RKO (cell line): ENCODE results near the gene UPP2.

Source experiments
- DNase-seq: peaks from one replicate; pipeline ENCODE4 v3.0.0-alpha.2; 2016; ENCODE audit warnings: low spot score

Gene UPP2

DNA sequence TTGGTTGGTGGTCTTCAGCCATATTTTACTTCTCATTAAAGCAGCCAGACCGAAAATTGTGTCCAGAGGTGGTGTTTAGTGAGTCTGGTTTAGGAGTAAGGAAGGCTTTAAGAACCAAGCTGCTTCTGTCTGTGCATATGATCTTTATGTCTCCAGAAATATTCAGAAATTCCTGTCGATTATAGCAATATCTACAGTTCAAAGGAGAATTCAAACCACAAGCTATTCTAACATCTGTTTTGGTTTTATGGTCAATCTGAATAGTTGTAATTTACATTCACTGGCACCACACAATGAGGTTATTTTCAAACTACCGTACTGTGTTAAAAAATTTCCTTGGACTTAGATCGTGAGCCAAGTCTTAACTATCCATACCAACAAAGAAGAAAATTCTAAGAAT lies 11.3 kb downstream of the UPP2 start:
- no peak for DNase-seq

DNA sequence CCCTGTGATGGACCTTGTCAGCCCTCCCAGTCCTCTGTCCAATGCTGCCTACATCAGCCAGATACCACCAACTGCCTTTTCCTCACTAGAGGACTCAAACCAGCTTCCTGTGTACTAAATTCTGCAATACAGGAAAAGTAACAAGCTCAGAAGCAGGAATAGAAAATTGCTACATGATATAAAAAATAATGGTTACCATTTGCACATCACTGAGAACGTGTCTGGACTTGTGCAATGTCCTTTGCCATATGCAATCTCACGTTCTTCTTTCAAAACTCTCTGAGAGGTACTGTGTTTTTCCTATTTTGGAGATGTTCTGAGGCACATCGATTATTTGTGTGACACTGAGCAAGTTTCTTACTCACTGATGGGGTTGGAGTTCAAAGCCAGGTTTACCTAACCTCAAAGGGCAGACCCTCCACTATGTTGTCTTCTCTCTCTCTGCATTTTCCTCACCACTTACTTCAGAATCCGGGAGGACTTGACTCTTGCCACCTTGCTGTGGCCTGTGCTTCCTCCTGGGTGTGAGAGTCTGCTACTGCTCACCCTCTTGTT lies 12.1 kb downstream of the UPP2 start:
- DNase-seq: no peak

DNA sequence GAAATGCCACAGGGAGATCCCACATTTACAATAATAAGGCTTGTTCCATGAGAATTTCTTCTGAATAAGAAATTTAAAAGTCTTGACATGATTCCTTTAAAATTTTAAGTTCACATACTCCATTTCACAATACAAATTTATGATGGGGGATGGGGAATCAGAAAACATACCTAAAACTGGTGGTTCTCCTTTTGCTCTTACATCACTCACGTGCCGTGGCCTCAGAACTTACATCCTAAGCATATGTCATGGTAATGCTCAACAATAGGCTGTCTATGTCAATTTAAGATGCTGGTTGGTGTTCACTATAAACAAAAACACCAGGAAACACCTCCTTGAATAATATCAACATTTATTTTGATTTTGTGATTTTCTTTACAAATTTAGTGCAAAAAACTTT lies 12.8 kb downstream of the UPP2 start:
- DNase-seq: no peak

DNA sequence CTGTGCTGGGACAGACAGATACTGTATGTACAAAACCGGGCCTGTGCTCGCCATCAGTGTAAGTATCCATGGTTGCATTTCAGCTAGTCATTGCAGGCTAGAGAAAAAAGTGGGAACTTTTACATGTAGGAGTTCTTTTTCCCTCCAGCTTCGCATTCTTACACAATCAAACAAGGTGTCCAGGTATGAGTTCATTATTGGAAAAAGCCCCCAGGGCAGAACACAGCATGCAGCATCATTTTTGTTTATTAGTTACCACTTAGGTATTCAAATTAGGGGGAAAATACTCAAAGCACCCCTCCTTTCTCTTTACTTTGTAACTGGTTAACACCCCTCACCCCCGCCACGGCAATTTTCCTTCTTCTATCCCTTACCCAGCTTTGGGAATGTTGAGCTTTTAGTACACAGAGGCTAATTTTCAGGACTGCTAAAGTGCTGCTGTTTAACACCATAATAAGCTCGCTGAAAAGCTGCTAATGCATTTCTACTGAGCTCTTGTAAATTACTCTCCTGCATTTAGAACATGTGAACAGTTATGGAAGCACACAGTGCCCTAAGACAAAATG lies 13.6 kb downstream of the UPP2 start:
- DNase-seq: no peak

DNA sequence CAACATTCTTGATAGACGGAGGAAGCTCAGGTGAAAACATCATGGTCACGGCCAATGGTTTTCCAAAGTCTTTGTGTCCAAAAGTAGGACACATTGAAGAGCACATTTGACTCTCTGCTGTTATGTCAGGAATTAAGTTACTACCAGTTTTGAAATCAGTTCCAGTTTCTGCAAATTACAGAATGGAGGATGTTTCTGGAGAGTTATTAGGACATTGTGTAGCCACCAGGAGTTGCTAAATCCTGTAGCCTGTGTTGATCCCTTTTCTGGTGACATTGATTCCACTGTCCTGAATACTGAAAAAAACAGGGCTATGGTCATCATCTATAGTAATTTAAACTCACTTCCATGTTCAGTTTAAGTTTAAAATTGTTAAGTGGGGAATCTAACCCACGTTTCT lies 15.3 kb downstream of the UPP2 start:
- DNase-seq: no peak

DNA sequence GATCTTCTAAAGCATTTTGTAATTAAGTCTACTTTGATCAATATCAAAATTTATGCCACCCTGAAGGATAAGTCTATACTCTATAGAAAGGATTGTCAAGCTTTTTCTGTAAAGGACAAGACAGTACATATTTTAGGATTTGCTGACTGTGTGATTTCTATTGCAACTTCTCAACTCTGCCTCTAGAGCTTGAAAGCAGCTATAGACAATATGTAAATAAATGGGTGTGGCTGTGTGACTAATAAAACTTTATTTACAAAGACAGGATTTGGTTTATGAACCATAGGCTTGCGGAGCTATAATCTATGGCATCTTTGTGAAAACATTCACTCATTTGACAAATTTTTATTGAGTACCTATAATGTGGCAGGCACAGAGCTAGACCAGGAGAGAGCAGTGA lies 18.4 kb downstream of the UPP2 start:
- DNase-seq: no peak

DNA sequence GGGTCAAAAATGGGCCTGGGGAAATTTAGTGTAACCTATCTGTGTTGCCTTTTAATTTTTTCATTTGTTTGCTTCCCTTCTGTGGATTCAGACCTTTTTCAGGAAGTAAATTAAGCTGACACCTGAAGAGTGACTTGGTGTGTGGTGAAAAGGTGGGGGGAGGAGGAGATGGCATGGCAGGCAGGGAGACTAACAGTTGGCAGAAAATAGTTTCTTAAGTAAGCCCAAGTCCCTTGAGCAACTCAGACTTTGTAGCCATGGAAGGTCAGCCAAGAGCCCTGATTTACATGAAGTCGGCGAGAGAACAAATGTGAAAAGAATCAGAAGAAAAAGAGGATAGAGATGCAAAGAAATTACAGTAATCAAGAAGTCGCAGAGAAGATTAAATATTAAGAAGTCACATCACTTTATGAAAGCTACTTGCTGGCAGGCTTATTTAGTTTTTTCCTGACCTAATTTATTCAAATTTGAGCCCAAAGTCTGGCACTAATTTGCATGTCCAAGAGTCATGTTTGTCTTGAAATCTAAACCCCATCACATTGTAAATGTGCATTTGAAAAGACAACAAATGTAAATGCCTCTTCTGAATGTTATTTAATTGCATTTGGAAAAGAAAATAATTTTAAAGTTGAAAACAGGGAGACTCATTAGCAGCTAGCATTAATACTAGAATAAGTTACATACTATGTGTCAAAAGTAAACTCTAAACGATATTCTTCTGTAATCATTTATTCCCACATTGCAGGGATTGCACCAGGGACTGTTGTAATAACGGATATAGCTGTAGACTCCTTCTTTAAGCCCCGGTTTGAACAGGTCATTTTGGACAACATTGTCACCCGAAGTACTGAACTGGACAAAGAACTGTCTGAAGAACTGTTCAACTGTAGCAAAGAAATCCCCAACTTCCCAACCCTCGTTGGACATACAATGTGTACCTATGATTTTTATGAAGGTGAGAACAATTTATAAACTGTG lies 19.3 kb downstream of the UPP2 start:
- DNase-seq: no peak

DNA sequence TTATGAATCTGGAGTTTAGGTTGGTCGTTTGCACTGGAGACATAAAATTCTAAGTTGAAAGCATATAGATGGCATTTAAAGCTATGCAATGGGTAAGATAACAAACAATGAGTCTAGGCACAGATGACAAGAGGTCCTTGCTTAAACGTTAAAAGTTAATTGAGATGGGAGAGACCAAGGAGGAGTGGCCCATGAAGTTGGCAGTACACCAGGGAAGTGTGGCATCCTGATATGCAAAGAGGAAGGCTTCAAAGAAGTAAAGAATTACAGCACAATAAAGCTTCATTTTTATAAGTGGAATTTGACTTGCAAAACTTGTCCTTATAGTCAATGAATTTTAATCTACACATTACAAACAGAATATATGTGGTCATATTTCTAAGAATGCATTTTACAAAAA lies 23.2 kb downstream of the UPP2 start:
- no peak for DNase-seq

DNA sequence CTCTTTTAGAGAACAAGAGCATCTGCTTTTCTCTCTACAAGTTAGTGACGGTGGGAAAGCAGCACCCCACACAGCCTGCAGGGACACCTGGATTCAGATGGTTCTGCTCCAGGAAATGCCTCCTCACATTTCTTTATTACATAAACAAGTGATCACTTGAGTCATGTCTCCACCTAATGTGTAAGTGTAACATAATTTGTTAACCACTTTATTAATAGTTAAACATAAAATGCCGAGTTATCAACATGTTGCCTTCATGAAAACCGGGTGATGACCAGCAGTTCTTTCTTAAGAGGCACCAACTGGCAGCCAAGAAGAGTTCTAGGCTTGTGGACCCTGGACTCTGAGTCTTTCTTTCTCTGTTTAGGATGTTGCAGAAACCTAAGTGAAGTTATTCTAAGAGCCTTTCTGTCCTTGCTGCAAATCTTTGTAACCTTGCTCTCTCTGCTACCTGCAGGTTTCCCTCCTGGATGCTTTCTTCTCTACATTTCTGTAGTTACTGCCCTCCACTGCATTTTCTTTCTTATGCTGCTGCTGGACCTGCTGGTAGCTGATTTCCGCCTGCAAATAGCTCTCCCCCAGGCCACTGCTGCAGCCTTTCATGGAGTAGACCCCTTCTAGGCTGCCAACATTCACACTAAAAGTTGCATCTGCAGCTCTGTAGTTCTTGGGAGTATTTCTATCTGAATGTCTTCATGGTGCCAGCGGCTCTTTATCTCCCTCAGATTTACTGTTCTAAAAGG lies 24.3 kb downstream of the UPP2 start:
- no peak for DNase-seq

DNA sequence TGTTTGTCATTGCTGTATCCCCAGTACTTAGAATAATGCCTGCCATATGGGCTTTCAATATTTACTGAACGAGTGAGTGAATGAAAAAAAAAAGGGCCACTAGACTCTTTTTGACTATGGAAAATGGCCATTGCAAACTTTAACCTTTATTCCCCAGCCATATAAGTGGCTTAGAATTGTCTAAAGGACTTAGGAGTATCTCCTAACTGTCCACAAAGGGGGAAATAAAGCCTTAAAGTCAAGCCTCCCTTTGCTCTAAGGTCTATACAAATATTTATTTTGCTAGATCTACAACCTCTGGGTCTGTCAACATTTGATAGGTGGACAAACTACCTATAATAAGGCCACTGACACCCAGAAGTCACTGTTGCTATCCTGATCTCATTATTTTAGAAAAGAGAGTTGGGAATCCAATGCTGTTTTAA lies 25.7 kb downstream of the UPP2 start:
- no peak for DNase-seq

DNA sequence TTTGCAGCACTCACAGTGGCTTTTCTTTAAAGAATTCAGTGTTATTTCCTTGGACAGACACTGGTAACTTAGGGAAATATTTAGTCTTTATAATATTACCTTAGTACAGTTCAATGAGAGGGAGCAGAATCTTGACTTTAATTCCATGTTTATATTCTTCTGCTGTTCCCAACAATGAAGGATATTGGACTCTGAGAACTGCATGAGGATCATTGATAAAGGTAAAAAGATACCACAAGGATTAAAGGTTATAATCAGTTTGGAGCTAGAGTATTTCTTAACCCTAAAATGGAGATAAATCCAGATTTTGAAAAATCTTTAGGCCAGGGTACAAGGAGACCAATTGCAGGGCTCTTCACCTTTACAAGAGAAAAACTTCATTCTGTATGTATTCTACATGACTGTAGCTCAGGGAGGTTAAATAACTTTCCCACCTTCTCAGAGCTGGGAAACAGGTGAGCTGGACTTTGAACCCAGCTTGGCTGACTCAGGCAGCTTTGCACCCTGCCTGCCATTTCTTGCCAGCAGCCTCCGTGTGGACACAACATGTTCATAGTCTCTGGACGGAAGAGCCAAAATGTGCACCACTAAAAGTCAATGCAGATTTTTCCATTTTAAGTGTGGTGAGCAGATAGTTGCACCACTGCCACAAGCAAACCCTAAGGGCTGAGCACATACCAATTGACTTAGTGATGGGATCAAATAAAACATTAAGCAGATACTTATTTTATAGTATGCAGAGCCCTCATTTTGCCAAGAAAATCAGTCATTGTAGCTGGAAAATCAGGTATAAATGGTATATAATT lies 26.7 kb downstream of the UPP2 start:
- no peak for DNase-seq

DNA sequence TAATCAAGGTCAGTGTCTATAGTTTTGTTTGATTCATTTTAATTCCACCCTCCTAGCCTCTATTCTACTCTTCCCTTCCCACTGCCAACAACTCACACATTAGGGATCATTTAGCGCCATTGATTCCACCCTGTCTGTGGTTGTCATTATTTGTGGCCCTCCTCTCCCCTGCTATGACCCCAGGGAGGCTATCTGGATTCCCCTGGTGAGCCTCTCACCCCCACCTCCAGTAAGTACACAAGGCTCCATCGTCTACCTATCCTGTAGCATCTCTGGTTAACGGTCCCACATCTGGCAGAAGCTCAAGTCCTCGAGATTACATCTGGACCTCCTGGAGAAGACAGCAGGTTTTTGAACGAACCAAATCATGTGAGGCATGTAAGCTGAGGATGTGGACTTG lies 27.4 kb downstream of the UPP2 start:
- no peak for DNase-seq

DNA sequence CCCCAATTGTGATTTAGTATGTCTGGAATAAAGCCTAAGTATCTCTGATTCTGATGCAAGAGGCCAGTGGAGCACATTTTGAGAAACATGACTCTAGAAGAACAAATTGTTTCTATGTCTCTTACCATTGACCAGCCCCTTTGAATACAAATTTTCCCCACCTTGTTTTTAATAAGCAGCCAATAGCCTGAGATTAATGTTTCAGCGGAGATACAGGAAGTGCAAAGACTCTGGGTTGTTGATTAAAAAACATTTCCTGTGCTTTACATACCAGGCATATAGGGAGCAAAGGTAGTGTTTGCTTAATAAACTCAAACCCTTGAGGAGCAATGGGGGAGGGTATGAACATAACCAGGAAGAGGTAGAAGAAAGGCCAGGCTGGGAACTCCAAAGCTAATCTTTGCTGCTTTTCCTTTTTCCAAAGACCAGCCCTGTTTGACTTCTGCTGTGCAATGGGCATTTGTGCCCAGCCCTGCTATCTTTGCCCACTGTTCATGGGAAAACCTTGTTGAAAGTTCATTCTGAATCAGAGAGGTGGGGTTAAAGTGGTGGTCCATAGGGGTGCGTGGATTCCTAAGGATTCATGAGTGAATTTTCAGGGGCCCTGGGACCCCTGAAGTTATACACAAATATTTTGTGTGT lies 29.3 kb downstream of the UPP2 start:
- no peak for DNase-seq

DNA sequence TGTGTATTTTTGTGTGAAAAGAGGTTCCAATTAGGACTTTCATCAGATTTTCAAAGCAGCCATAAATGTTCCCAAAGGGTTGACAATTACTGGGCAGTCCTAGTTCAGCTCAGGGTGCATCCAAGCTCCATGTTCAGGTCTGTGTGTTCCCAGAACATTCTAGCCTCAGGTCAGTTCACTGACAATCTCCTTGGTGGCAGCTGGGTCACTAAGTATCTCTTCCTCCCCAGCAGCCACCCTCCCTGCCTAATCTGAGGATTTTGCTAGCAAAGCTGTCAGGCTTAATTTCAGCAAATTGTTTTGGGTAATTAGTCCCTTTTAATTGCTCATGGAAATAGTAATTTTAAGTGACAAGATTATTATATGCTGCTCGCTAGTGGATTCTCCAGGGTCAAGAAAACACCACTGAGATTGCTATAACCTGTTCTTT lies 29.8 kb downstream of the UPP2 start:
- DNase-seq: no peak

DNA sequence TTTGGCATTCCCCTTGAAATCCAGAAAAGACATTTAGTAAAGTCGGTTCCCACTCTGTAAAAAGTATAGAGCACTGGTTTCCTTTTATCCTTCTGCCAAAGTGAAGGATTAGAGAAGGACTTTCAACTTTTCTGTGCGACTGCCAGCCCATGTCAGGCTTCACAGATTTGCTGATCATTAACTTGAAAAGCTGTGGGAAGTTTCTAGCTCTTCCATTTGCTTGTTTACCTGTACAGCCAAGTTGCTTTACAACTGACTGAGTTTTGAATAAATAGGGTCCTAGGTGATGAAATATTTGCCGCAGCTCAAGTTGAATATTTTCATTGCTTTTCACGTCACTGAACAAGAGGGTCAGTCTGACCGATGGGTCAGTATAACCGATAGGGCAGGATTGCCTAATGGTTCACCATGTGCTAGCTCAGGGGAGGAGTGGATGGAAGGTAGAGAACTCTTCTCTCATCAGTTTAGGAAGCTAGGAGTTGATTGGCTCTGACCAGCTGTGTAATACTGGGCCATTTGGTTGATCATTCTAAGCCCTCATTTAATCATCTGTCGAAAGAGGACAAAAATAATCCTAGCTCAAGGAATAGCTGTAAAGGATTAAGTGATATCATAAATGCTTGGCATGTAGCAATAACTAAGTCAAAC lies 30.4 kb downstream of the UPP2 start:
- DNase-seq: no peak

DNA sequence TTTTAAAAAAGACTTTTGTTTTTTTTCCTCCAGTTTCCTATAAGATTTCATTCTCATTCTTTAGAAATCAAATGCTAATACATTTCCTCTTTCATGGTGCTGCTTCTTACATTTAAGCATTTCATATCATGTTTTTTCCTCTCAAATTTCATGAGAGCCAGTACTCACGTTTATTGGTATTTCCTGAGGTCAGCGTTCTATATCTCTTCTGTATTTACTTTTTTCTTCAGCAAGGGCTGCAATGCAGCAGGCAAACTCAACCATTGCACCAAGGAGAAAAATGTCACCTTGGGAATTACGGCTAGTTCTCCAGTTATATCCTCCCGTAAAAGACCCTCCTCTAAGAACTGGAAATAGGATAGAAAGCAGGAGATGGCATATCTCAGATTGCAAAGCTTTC lies 32.4 kb downstream of the UPP2 start:
- no peak for DNase-seq

DNA sequence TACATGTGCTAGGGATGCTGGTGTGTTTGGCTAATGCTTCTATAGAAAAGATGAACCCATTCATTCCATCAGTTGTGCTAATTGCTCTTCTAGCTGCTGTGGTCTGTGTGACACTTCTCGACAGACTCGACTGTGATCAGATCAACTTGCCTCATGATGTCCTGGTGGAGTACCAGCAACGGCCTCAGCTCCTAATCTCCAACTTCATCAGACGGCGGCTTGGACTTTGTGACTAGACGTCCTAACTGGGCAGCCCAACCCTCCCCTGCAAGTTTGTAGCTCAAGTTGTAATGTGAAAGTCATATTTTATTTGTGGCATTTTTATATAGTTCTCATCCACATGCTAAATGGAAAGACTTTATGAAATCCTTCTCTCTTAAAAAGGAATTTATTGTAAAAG lies 33.0 kb downstream of the UPP2 start:
- no peak for DNase-seq

DNA sequence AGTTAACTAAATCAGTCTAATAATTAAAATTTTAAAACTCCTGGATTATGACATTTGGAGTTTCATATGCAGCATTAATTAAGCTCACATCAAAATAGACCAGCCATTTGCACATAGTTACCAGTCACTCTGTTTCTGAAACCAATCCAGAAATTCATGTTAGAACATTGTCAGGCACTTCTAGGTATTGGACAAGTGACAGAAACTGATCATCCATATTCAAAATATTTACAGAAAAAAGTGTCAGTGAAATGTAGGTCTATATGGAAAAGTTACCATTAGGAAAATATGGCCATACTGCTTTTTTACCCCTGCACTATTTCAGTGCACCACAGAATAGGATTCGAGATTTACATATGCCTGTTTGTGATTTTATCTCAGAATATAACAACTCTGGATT lies 33.4 kb downstream of the UPP2 start:
- DNase-seq: no peak

DNA sequence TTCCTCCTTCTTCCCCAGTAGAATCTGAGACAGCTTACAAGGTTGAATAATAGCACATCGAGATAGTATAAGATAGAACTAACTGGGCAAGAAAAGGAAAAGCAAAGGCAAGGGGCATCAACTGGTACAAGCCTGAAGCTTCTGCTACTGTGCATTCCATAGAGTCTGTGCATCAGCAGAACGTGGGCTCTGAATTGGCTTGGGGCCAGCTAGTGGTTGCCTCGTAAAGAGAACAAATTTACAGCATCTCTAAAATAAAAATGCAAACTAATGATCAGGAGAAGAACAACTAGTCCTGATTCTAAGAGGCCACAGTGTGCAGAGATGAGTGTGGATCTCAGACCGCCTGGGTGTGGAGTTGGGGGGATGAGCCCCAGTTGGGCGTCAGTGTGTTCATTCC lies 36.6 kb downstream of the UPP2 start:
- DNase-seq: no peak

DNA sequence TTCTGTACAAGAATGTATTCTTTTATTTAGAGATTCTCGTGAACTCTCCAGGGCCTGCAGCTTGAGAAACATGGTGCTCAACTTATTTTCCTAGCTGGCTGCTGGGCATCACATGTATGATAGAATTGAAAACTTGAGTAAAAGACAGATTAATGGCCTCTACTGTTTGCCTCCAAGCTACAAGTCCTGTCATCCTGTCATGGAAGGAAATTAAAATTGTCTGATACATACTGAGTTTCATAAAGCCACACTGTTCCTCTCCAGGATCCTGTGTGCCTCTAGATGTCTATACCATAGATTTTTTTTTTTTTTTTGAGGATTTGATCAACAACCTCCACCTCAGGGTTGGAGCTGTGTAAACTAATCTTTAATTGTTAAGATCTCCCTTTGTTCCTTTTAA lies 38.5 kb downstream of the UPP2 start:
- no peak for DNase-seq

DNA sequence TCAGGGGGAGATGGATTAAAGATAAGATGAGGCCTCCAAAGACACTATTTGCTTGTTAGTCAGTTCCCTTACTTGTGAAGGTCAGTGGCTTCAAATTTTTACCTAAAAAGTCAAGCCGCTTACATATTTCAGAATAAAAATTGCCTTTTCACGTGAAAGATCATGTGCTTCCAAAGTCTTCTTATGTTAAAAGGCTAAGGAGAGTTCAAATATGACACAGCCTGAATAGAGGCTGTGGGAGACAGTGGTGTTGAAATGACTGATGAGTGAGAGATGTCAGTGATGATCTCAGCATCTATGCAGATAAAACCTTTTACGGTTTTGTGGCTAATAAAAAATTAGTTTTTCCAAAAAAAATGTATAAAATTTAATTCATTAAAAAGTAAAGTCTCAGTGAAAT lies 40.5 kb downstream of the UPP2 start:
- DNase-seq: no peak
